ENCODE results near the gene TPX2. TPM values are rescaled to one million over a fixed set of nuclear protein-coding genes. Genes with fewer than 3 reads are reported as not detected.

TPX2 gene
- polyA plus RNA-seq, 3 donors = 38.2 to 61.1 (median 58.2) TPM

DNA sequence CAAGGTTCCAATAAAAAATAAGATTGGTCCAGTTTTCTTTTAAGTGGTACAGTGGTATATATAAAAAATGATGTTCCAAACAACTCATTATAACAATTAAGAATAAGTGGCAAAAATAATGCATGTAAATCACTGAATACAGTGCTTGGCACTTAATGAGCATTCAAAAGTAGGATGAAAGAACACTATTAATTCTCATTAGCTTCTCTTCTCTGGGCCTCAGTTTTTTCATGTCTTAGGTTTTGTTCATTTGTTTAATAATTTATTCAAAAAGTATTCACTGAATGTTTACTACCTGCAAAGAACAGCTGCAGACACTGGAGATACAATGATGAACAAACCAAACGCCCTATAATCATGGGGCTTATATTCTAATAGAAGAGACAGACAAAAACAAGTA, 37.5 kb upstream of the TPX2 start:
- DNase-seq (ENCODE audit: extremely low read depth in 1 of 11, low read depth in 9 of 11, low spot score in 4 of 11) = no peak

DNA sequence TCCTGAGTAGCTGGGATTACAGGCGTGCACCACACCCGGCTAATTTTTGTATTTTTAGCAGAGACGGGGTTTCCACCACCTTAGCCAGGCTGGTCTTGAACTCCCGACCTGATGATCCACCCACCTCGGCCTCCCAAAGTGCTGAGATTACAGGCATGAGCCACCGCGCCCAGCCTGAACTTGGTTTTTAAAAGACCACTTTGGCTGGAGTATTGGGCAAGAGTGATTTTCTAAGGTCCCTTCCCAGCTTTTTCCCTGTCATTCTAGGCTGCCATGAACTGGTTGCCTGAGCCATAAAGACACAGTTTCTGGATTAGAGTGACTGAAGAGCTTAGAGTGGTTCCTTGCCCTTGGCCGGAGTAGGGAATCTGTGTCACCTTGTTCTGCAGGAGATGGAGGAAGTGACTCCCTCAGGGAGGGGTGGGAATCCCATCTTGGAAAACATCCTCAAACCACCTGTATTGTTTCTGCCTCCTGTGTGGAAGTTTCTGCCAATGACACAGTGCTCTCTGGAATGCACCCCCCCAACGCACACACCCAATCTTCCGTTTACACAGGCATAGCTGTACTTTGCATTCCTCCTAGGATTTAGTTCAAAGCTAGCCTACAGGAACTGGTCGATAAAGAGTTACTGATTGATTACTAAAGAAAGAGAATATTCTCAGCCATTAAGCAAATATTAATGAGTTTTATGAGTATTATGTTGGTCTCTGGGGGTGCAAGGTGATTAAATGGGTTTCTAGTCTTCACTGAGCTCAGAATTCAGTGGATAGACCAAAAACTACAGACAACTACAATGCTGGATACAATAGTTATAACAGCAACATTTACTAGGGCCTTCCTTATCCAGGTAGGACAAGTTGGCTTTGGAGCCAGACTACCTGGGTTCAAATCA, 34.6 kb upstream of the TPX2 start:
- no peak for DNase-seq (ENCODE audit: extremely low read depth in 1 of 11, low read depth in 9 of 11, low spot score in 4 of 11)

GRCh38 chr20:31705191-31705590, 33.9 kb upstream of the TPX2 start:
- no peak for DNase-seq (ENCODE audit: extremely low read depth in 1 of 11, low read depth in 9 of 11, low spot score in 4 of 11)

DNA sequence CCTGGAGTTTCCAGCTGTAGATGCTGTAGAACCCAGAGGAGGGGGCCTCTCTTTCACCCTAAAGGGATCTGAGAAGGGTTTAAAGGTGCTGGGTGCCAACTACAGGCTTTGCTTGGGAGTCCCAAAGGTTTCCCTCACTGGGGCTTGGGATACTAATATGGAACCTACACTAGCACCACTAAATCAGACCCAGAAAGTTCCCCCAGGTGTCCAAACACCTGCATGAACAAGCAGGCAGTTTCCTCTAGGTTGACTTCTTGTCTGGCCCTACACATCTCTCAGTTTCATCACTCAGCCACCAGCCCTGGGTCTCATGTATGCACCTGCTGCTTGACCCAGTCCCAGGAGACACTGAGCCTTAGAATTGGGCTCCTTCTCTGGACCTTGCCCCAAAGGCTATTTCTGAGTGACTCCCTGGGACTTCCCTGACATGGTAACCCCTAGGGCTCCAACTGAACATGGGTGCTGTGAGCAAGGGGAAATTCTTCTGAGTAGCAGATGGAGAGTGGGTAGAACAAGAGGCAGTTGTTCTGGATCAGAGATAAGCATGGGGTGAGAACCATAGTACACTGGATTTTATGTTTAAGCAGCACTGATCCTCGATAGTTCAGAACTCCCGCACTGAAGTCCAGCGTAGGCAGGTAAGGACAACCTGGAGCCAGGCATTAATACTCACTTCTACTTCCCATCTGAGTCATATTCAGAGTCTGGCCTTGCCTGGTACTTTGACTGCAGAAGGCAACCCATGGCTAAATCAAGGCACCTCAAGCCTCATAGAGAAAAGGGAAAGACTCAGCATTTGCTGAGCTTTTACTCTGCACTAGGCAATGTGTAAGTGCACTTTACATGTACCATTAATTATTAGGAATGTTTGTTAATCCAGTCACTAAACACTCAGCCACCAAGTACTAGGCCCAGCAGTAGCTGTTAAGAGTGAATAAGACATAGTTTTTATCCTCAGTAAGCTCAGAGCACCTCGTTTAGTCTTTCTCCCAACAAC, 33.2 kb upstream of the TPX2 start:
- DNase-seq (ENCODE audit: extremely low read depth in 1 of 11, low read depth in 9 of 11, low spot score in 4 of 11) = no peak

- no peak for DNase-seq (ENCODE audit: extremely low read depth in 1 of 11, low read depth in 9 of 11, low spot score in 4 of 11)
Observed at GRCh38 chr20:31706607-31707257, 32.4 kb upstream of the TPX2 start.

DNA sequence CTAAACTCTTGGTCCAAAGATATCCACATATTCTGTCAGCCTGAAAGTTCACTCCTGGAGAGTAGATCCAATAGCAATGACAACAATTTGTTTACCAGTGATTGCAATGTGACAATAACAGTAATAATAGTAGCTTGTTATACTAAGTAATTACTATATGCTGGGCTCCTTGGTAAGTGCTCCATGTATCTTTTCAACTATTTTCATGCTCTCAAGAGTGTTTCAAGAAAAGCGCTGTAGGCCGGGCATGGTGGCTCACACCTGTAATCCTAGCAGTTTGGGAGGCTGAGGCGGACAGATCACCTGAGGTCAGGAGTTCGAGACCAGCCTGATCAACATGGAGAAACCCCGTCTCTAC, 31.9 kb upstream of the TPX2 start:
- DNase-seq (ENCODE audit: extremely low read depth in 1 of 11, low read depth in 9 of 11, low spot score in 4 of 11) = no peak

DNA sequence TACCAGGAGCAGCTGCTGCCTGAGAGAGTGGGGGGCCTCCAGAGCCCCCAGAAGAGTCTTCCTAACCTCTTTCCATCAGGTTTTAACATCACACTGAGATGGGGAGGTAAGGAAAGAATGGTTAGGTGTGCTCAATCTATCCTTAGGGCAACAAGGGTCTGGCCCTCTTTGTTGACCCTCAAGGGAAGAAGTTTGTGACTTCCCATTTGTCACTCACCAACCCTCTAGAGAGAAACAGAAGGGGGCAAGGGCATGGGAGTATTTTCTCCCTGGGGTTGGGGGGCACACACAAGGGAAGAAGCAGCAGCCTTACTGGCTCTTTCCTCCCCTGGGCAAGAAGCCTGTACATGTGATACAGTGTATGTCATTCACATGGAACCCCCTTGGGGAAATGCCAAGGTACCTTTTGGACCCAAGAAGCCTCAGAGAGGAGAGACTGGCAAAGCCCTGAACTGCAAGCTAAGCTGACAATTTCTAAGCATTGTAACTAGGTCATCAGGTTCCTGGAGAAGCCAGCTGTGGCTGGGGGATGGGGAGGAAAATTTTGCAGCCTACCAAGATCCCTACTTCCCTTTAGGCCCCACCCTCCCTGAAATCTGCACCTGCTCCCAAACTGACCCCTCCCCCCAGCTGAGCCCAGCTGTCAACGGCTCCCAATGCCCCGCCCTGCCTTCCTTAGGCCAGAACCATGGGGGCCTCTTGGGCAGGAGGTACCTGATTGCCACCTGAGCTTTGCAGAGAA, 30.9 kb upstream of the TPX2 start:
- no peak for DNase-seq (ENCODE audit: extremely low read depth in 1 of 11, low read depth in 9 of 11, low spot score in 4 of 11)

GRCh38 chr20:31708736-31709534, 30.2 kb upstream of the TPX2 start:
- DNase-seq (ENCODE audit: extremely low read depth in 1 of 11, low read depth in 9 of 11, low spot score in 4 of 11) = no peak

GRCh38 chr20:31709939-31710338, 29.2 kb upstream of the TPX2 start:
- no peak for DNase-seq (ENCODE audit: extremely low read depth in 1 of 11, low read depth in 9 of 11, low spot score in 4 of 11)

GRCh38 chr20:31710423-31711108, 28.5 kb upstream of the TPX2 start:
- DNase-seq (ENCODE audit: extremely low read depth in 1 of 11, low read depth in 9 of 11, low spot score in 4 of 11) = no peak

- DNase-seq (ENCODE audit: extremely low read depth in 1 of 11, low read depth in 9 of 11, low spot score in 4 of 11) = no peak
Observed at GRCh38 chr20:31711179-31712111, 27.6 kb upstream of the TPX2 start.

DNA sequence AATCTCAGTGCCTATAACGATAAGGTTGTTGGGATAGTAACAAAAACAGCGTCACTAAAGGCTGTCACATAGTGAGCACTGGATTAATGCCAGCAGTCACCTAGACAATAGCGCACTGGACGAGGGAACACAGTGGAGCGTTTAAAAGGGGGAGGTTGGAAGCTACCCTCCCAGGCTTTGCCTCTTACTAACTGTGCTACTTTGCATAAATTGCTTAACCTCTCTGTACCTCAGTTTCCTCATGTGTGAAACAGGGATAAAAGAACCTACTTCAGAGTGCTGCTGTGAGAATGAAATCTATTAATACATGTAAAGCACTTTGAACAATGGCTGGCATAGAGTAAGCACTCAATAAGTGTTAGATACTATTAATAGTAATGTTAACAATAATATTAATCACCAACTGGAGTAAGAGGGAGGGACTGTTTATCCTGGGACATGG, 27.0 kb upstream of the TPX2 start:
- DNase-seq (ENCODE audit: extremely low read depth in 1 of 11, low read depth in 9 of 11, low spot score in 4 of 11) = no peak

DNA sequence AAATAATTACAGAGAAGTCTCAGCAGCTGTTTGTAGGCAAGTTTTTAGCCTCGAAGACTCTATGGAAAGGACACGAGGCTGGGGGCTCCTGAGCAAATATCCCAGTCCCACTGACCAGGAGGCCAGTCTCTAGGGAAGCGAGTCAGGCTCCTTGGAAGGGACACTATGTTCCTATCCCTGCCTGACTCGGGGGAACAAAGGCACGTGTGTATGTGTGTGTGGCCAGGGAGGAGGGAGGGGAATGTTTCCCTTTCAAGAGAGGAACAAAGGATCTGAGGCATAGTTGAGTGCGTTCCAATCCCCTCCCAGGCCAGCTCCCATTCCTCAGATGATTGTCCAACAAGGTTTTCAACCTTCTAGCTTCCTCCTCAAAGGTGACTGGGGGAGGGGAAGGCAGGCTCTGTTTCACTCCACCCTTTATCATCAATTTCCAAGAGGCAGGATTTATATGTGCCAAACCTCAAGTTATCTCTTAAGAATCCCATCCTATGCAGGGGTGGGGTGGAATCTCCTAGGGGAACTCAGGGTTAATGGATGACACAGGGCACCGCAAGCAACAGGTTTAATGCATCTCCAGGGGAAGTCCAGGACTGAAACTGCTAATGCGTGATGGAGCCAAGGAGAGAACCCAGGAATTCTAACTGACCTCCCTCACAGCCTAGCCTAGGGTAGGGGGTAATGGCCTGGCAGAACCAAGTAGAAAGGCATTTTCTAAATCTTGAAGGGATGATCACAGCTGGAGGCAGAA, 26.4 kb upstream of the TPX2 start:
- peak in 4 of 11 donors; percentile 49 to 68 (median 68) for DNase-seq (ENCODE audit: extremely low read depth in 1 of 11, low read depth in 9 of 11, low spot score in 4 of 11)

DNA sequence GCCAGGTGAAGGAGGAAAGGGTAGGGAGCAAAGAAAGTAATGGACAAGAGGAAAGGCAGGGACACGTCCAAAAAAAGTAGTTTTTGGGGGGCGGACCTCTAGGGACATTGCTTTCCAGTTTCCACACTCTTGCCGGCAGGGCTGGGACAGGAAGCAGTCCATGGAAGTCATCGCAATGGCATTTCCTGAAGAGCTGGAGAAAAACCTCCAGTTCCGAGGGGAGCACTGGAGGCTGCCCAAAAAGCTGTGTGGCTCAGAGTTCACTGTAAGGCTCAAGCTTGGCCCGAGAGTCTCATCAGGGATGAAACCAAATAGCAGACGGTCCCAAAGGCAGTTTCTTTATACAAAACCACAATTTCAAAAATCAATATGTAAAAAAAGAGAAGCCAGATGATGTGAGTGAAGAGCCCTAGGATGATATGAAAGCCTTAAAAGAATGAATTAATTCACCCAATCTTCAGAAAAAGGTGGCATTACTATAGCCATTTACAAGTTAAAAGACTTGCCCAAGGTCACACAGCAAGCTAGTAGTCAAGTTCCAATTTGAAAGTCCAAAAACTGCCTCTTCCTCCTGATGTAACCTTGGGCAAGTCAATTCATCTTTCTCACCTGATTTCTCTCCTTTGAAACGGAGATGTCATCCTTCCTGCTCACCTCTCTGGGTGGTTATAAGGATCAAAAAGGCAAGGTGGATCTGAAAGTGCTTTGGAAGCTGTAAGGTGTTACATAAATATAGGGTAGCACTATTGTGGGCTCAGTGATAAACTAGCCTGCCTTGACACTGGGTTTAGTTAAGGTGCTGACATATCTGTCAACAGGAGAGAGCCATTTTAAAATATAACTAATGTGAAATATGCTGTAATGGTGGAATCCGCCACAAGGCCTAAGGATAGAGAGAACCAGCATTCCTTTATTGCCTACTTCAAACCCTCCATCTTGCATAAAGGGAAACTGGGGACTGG, 25.5 kb upstream of the TPX2 start:
- DNase-seq (ENCODE audit: extremely low read depth in 1 of 11, low read depth in 9 of 11, low spot score in 4 of 11) = peak in 1 of 11 donors; percentile 56

- no peak for DNase-seq (ENCODE audit: extremely low read depth in 1 of 11, low read depth in 9 of 11, low spot score in 4 of 11)
Observed at GRCh38 chr20:31715766-31716165, 23.3 kb upstream of the TPX2 start.
